Suprapubic skin (tissue), 3 donors: ENCODE data around the gene ZNF160.

Experiments used
- POLR2A ChIP-seq, 2 donors: fragments of 450-650 bp; IDR thresholded peaks; one replicate each; pipeline ENCODE4 v1.6.1; 2017; ENCODE audit warnings: antibody characterized with exemption in 2 of 2, mild to moderate bottlenecking in 2 of 2, moderate library complexity in 2 of 2
- TF ChIP-seq, protein P1 (sequence below), 2 donors: fragments of 200-600 bp in 1 of 2; fragments of 450-650 bp in 1 of 2; sonication (generic) in 1 of 2; IDR thresholded peaks; one replicate each; pipeline ENCODE4 v1.5.1; 2016 to 2019; ENCODE audit warnings: antibody characterized with exemption in 2 of 2, mild to moderate bottlenecking in 1 of 2, moderate library complexity in 1 of 2

DNA sequence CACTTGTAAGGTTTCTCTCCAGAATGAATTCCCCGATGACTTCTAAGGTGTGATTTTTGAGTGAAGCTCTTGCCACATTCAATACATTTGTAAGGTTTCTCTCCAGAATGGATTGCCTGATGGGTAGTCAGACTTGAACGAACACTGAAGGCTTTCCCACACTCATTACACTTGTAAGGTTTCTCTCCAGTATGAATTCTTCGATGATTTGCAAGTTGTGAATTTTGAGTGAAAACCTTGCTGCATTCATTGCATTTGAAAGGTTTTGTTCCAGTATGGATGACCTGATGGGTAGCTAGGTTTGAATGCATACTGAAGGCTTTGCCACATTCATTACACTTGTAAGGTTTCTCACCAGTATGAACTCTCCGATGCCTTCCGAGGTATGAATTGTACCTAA is 34.4 kb downstream of the ZNF160 start:
- TF ChIP-seq, protein P1, sequence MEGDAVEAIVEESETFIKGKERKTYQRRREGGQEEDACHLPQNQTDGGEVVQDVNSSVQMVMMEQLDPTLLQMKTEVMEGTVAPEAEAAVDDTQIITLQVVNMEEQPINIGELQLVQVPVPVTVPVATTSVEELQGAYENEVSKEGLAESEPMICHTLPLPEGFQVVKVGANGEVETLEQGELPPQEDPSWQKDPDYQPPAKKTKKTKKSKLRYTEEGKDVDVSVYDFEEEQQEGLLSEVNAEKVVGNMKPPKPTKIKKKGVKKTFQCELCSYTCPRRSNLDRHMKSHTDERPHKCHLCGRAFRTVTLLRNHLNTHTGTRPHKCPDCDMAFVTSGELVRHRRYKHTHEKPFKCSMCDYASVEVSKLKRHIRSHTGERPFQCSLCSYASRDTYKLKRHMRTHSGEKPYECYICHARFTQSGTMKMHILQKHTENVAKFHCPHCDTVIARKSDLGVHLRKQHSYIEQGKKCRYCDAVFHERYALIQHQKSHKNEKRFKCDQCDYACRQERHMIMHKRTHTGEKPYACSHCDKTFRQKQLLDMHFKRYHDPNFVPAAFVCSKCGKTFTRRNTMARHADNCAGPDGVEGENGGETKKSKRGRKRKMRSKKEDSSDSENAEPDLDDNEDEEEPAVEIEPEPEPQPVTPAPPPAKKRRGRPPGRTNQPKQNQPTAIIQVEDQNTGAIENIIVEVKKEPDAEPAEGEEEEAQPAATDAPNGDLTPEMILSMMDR (IDR thresholded peaks at IDR 0.05): no peak
- TF ChIP-seq POLR2A (IDR thresholded peaks at IDR 0.05): no peak
